NCI-H2029 (cell line): Measurements from ENCODE around the gene CST9L.

ENCODE experiments used
- DNase-seq: peaks from one replicate; lab custom pipeline; 2025; lab: John Stamatoyannopoulos, UW

The CST9L gene

GRCh38 chr20:23568320-23568970 is at the start of gene CST9L:
CST9L (minus strand) TSS chr20:23568484; CDS start chr20:23568450, 34 bp downstream.
- DNase-seq, result no peak

GRCh38 chr20:23614163-23614562 is 45.9 kb upstream of the CST9L start:
- no peak for DNase-seq

- DNase-seq, result no peak
Measured at GRCh38 chr20:23613676-23614075, 45.4 kb upstream of the CST9L start.

- DNase-seq, result no peak
Measured at GRCh38 chr20:23612396-23612795, 44.1 kb upstream of the CST9L start.

GRCh38 chr20:23609486-23610109 is 41.3 kb upstream of the CST9L start:
- no peak for DNase-seq

GRCh38 chr20:23608251-23608846 is 40.1 kb upstream of the CST9L start:
- no peak for DNase-seq

- DNase-seq, result no peak
Measured at GRCh38 chr20:23607497-23608245, 39.4 kb upstream of the CST9L start.

- peak; percentile 50 for DNase-seq
Measured at GRCh38 chr20:23606652-23607049, 38.4 kb upstream of the CST9L start.

- no peak for DNase-seq
Measured at GRCh38 chr20:23605867-23606651, 37.8 kb upstream of the CST9L start, which contains the start of gene CST9. CST9 (minus strand) TSS chr20:23605917; CDS start chr20:23605864, 53 bp downstream.

GRCh38 chr20:23604306-23604705 is 36.0 kb upstream of the CST9L start:
- DNase-seq, result no peak

GRCh38 chr20:23603321-23603720 is 35.0 kb upstream of the CST9L start:
- no peak for DNase-seq

GRCh38 chr20:23602699-23603098 is 34.4 kb upstream of the CST9L start:
- no peak for DNase-seq

GRCh38 chr20:23602241-23602640 is 34.0 kb upstream of the CST9L start:
- DNase-seq, result no peak

- no peak for DNase-seq
Measured at GRCh38 chr20:23601715-23602114, 33.4 kb upstream of the CST9L start.

GRCh38 chr20:23598481-23598880 is 30.2 kb upstream of the CST9L start:
- DNase-seq, result no peak

GRCh38 chr20:23596579-23597250 is 28.4 kb upstream of the CST9L start:
- DNase-seq, result no peak

- DNase-seq, result no peak
Measured at GRCh38 chr20:23595941-23596340, 27.7 kb upstream of the CST9L start.

- no peak for DNase-seq
Measured at GRCh38 chr20:23588434-23589403, 20.4 kb upstream of the CST9L start.

GRCh38 chr20:23587631-23588030 is 19.3 kb upstream of the CST9L start:
- no peak for DNase-seq
